Fibroblast of skin of left biceps (primary cell): Measurements from ENCODE around the gene LRRC70.
"Not testable (repeated sequence)": the region's sequence is repeated elsewhere in the genome, so short reads cannot be mapped to it uniquely, and the experiment has no call there.

ENCODE experiments used
- DNase-seq, 2 experiments: peaks; one replicate each; pipeline ENCODE4 v3.0.0-alpha.2; 2013; ENCODE audit warnings: low read depth in 2 of 2

Gene LRRC70

DNA sequence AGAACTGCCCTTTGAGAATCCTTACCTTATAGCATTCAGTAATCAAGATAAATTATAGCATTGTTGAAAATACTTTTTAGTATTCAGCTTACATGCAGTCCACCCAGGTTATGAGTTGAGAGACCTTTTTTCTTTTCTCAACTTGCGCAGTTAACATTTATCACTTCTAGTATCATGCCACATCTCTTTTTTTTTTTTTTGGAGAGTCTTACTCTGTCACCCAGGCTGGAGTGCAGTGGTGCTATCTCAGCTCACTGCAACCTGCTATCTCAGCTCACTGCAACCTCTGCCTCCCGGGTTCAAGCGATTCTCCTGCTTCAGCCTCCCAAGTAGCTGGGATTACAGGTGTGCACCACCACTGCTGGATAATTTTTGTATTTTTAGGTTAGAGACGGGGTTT is 29.0 kb downstream of the LRRC70 start:
- no peak for DNase-seq

DNA sequence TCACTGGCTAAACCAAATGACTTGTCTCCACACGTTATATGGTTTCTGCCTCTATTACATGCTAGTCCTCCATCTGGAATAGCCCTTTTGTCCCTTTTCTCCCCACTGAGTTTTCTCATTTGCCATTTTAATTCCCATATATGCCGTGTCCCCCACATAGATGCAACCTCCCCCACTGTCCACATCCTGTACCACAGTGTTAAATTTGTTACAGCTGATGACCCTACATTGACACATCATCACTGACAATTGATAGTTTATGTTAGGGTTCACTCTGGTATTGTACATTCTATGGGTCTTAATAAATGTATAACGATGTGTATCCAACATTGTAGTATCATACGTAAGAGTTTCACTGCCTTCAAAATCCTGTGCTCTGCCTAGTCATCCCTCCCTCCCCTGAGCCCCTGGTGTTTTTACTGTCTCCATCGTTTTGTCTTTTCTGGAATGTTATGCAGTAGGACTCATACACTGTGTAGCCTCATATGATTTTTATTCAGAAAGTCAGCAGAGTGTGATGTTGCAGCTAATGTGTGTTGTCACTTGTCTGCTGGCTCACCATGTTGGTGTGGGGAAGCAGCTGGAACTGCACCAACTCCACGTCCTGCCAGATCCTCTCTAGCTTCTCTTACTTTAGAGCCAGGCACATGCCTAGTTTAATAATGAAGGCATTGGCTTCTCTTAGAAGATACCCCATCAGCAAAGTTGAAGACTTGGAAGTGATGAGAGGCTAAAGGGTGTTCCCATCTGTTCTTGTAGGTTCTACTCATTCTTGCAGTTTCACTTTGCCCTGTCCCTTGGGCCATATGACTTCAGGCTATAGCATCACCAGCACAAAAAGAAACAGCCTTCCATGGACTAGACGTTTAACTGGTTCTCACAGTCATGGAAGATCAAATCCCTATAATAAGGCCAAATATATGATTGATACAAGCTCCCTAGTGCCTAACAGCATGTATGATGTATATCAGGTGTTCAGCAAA is 30.2 kb downstream of the LRRC70 start:
- no peak for DNase-seq

GRCh38 chr5:62614355-62614754 is 35.7 kb downstream of the LRRC70 start:
- DNase-seq, result no peak

DNA sequence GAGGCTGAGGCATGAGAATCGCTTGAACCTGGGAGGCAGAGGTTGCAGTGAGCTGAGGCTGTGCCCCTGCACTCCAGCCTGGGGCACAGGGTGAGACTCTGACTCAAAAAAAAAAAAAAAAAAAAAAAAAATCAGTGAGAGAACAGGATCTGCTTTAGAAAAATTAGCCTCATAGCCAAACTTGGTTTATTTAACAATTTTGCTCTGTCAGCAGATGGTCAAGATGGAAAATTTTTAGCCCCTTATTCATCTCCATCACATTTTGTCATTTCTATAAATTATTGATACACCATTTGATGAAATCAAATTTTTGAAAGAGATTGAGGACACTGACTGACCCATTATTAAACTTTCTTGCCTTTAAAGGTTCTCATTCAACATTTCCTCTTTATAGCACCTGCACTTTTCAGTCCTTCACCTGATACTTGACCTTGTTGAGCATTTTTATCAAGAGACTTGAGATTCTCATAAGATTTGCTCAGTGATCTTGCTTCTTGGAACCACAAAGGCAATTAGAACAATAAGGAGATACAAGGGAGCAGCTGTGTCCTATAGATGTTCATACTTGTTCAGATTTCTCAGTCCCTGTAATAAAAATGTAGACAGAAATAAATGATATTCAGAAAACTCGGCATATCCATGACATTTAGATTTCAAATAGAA is 38.1 kb downstream of the LRRC70 start:
- DNase-seq, result no peak

GRCh38 chr5:62617943-62618342 is 39.3 kb downstream of the LRRC70 start:
- no peak for DNase-seq

- no peak for DNase-seq
These were observed 42.1 kb downstream of the LRRC70 start for GRCh38 chr5:62620761-62621160.

DNA sequence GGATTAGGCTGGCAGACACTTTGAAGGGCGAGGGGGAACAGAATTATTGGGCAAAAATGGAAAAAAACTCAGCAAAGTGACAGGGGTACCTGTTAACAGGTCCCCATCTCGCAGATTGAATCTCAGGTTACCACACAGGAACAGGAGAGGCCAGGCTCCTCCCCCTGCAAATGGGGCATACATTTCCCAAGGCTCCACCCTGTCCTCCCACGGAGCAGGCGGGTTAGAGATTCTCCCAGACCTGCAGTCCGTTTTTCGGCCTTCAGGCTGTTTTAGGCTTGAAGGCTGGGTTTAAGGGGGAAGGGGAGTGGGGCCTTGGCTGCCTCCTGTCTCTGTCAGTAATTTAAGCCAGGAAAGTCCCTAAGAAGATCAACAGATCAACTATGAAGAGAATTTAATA is 42.7 kb downstream of the LRRC70 start:
- no peak for DNase-seq

- no peak for DNase-seq
These were observed 44.7 kb downstream of the LRRC70 start for GRCh38 chr5:62623271-62623670.

DNA sequence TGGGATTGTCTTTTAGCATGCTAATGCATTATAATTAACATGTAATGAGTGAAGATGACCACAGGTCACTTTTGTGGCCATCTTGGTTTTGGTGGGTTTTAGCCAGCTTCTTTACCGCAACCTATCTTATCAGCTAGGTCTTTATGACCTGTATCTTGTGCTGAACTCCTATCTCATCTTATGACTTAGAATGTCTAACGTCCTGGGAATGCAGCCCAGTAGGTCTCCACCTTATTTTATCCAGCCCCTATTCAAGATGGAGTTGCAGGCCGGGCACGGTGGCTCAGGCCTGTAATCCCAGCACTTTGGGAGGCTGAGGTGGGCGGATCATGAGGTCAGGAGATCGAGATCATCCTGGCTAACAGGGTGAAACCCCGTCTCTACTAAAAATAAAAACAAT is 45.8 kb downstream of the LRRC70 start:
- DNase-seq, result not testable (repeated sequence)

DNA sequence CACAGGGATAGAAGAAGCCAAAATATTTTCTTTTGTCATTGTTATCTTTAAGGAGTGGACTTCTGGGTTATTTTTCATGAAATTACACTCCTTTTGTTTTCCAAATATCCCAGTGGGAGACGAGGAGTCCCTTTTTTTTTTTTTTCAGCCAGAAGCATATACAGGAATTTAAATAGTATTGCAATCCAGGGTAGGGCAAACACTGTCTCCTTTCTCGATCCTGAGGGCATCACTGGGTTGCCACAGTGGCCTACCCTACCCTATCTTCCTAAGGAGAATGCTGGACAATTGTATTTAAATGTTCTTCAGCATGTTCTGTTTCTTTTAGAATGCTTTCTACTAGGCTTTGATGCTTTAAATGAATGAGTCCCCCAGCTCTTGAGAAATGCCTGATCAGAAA is 47.9 kb downstream of the LRRC70 start:
- no peak for DNase-seq

DNA sequence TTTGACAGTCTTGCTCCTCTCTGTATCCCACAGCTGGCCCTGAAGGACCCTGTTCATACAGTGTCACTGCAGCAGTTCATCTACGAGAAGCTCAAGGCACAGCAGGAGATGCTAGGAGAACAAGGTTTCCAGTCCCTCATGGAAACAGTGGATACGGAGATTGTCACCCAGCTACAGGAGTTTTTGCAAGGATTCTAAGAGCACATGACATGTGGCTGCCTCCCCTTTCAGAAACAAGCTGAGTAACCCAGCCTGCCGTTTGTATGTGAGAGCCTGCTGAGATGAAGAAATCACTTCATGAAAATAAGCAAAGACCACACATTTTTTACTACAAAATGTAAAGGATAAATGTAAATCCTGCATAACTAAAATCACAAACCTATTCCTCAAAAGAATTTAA is 48.5 kb downstream of the LRRC70 start:
- DNase-seq, result no peak

GRCh38 chr5:62627901-62628300 is 49.3 kb downstream of the LRRC70 start:
- DNase-seq, result no peak
